HT-29 (cell line): ENCODE measurements around the gene KRTAP12-3. TPM values are rescaled to one million over a fixed set of nuclear protein-coding genes. Genes with fewer than 3 reads are reported as not detected.
"Not testable (repeated sequence)": the region's sequence is repeated elsewhere in the genome, so short reads cannot be mapped to it uniquely, and the experiment has no call there.

ENCODE experiments used
- DNase-seq: peaks from one replicate; pipeline ENCODE4 v3.0.0-alpha.2; 2015; ENCODE audit warnings: low spot score
- total RNA-seq: library from RNA; depleted of rRNA; stranded (reverse); fragments of >200 nt; shearing (Covaris generic); gene quantifications from 2 replicates; pipeline ENCODE4 v1.2.3, GENCODE V29; 2014; rRNA removed

Gene KRTAP12-3
- total RNA-seq = not detected in 2 replicates

- no peak for DNase-seq
Observed at GRCh38 chr21:44657635-44658540, at the start of gene KRTAP12-3. Gene KRTAP12-3 (plus strand): TSS chr21:44657932. CDS start chr21:44657980, 48 bp downstream.

- DNase-seq = no peak
Observed at GRCh38 chr21:44609193-44609592, 48.5 kb upstream of the KRTAP12-3 start.

GRCh38 chr21:44610157-44610843 lies 47.4 kb upstream of the KRTAP12-3 start:
- not testable (repeated sequence) for DNase-seq

- DNase-seq = no peak
Observed at GRCh38 chr21:44611551-44611950, 46.2 kb upstream of the KRTAP12-3 start.

GRCh38 chr21:44612029-44612486 lies 45.7 kb upstream of the KRTAP12-3 start, which contains the start of gene KRTAP10-8:
Gene KRTAP10-8 (plus strand): TSS chr21:44612079. CDS start chr21:44612101, 22 bp downstream.
- no peak for DNase-seq

DNA sequence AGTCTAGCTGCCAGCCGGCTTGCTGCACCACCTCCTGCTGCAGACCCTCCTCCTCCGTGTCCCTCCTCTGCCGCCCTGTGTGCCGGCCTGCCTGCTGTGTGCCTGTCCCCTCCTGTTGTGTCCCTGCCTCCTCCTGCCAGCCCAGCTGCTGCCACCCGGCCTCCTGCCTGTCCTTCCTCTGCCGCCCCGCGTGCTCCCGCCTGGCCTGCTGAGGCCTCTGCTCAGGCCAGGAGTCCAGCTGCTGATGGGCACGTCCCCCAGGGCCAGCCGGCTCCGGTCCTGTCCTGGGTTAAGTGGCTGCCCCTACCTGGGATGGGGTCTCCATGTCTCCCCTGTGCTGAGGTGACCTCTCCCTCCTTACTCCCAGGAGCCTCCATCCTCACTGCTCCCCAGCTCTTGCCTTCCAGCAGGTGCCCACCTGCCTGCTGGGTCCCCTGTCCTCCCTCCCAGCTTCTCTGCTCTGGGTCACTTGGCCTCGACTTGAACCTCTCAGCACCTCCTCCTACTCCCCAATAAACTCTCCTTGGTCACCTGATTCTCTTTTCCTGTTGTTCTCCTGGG lies 45.0 kb upstream of the KRTAP12-3 start:
- DNase-seq = no peak

GRCh38 chr21:44613386-44614155 lies 44.2 kb upstream of the KRTAP12-3 start:
- no peak for DNase-seq

DNA sequence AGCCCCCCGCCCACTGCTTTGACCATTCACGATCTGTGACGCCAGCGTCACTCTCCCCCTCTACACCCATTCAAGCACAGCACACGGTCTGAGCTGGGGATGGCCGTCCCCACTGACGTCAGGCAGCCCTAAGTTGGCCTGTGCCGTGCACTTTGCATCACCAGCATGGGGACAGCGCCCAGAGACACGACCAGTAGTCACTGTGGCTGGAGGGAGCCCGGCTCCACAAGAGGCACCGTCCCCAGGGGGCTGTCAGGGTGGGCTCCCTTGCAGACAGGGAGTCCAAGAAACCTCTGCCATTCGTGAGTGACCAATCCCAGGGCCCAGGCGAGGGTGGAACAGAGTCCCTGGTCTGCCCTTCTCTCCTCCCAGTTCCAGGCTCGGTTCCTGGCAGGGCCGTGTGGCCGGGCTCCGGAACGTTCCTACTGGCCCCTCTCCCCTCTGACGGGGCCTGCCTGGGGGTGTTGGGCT lies 43.5 kb upstream of the KRTAP12-3 start:
- no peak for DNase-seq

DNA sequence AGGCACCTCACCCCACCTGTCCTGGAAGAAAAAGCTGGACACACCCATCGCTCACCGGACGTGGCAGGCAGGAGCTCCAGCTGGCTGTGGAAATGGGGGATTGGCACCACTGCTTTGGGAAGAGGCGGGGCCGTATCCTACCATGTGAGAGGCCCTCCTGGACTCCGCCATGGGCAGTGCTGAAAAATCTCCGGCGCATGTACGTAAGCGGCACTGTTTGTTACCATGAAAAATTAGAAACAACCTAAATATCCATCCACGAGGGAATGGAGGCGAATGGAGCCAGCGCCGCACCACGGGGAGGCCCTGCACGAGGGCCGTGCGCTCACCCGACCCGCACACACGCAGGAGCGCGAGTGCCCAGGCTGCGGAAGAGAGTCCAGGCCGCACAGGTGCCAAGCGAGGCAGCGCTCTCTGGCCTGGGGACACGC lies 42.8 kb upstream of the KRTAP12-3 start:
- DNase-seq = no peak

DNA sequence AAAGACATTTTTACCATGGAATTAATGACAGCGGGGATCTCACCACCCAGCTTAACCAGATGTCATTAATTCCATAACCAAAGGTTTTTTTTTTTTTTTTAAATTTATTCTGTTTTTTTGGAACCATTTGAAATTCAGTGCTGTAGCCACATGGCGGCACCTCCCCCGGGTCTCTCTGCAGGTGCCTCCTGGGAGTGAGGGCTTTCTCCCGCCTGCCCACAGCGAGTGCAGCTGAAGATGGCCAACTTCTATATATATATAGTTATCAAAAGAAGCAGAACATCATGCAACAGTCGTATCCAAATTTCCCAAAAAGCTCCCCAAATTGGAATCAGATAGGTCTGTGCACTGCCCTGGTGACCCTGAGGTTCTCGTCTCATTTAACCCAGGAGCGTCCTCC lies 42.3 kb upstream of the KRTAP12-3 start:
- DNase-seq = no peak

DNA sequence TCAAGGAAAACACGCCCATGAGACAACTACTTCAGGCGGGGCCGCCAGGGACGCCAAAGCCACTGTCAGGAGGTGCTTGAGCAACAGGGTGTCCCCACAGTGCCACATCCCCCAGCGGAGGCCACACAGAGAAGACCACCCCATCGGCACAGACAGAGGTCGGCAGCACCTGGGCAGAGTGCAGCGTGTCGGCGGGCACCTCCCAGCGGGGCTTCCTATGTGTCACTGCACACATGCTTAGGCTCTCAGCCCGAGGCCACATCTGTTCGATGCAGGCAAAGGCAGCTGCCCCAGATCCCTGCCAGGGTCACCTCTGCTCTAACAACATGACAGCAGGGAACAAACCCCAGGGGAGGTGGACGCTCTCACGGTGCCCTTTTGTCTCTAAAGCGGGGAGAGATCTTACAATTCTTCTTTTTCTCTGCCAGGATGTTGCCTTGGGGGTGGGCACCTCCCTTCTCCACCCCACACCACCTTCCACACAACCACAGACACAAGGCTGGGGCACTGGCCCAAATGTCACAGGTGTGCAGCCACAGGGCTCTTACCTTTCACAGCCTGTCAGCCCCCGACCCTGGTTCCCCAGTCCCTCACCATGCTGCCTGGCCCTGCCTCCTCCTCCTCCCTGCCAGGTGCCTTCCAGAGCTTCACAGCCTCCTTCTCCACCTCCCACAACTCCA lies 41.7 kb upstream of the KRTAP12-3 start:
- no peak for DNase-seq

DNA sequence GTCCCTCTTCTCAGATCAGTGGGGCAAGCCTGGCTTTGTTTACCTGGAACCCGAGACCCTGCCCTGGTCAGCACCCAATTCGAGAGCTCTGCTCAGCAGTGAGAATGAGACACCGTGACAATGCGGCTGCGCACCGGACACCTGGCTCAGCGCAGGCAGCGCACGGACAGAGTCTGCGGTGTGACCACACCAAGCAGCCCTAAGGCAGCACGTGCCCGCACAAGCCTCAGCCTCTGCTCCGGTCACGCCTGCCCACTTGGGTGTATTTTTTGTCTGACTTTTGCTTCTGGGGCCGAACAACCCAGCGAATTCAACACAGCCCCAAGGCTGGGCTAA lies 41.2 kb upstream of the KRTAP12-3 start:
- no peak for DNase-seq

- no peak for DNase-seq
Observed at GRCh38 chr21:44617071-44617501, 40.6 kb upstream of the KRTAP12-3 start.

DNA sequence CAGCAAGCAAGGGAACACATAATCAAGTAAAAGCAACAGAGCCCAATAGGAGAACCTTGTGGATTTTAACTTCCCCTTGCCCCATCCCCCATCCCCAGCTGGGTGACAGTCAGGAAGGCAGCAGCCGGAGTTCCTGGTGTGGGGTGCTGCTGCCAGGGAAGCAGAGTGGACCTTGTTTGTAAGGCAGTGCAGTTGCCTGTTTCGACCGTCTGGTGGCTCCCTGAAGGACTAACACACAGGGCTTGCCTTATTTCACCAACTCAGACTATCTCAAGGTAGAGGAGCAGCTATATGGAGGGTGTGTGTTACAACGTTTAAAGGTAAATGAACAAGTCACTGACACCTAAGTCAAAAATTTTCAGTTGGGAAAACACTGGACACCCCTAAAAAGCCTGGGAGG lies 39.2 kb upstream of the KRTAP12-3 start:
- DNase-seq = peak; percentile 14

GRCh38 chr21:44618909-44619308 lies 38.8 kb upstream of the KRTAP12-3 start:
- no peak for DNase-seq

DNA sequence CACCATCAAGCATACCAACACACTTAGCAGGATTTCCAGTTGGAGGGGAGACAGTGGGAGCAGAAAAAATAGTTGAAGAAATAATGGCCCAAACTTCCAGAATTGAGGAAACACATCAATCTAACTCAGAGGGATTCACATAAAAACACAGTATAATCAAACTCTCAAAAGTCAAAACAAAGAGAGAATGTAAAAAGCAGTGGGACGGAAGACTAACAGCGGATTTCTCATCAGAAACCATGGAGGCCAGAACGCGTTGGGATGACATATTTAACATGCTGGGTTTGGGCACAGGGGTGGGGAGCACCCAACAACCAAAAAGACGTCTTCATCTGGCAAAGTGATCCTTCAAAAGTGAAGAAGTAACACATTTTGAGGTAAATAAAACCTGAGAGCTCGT lies 37.8 kb upstream of the KRTAP12-3 start:
- DNase-seq = no peak

- no peak for DNase-seq
Observed at GRCh38 chr21:44623575-44623974, 34.2 kb upstream of the KRTAP12-3 start.

GRCh38 chr21:44625756-44626155 lies 32.0 kb upstream of the KRTAP12-3 start:
- DNase-seq = no peak

- DNase-seq = no peak
Observed at GRCh38 chr21:44626262-44626661, 31.5 kb upstream of the KRTAP12-3 start.

DNA sequence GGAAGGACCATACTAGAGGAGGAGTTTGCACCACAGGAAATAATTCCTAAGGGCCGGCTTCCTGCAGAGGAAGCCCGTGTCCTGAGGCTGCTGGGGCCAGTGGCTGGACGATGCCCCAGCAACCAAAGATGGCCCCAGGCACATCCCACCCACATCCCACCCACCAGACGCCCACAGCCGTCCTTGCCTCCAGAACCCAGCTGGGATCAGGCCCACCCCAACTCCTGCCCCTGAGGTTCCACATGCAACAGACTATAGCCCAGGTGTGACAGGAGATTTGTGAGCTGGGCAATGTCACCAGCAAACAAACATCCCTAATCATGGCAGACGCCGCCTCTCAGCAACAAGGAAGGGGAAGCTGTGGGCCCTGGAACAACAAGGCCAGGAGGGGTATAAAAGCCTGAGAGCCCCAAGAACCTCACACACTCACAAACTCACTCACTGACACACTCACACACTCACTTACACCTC lies 31.0 kb upstream of the KRTAP12-3 start, which contains the start of gene KRTAP10-9:
Gene KRTAP10-9 (plus strand): TSS at position 421 of the 471 bp plus-strand sequence. CDS start 79 bp downstream, outside the sequence.
- DNase-seq = no peak
